A172 (cell line): ENCODE data around the gene TSSK2. TPM values are rescaled to one million over a fixed set of nuclear protein-coding genes. Genes with fewer than 3 reads are reported as not detected.

Source experiments
- DNase-seq: peaks from one replicate; pipeline ENCODE4 v3.0.0-alpha.2; 2015; ENCODE audit warnings: low spot score
- total RNA-seq: library from RNA; depleted of rRNA; stranded (reverse); fragments of >200 nt; shearing (Covaris generic); gene quantifications from 2 replicates; pipeline ENCODE4 v1.2.3, GENCODE V29; 2014

The TSSK2 gene
- total RNA-seq, 1 experiment from 2014 or later = not detected

DNA sequence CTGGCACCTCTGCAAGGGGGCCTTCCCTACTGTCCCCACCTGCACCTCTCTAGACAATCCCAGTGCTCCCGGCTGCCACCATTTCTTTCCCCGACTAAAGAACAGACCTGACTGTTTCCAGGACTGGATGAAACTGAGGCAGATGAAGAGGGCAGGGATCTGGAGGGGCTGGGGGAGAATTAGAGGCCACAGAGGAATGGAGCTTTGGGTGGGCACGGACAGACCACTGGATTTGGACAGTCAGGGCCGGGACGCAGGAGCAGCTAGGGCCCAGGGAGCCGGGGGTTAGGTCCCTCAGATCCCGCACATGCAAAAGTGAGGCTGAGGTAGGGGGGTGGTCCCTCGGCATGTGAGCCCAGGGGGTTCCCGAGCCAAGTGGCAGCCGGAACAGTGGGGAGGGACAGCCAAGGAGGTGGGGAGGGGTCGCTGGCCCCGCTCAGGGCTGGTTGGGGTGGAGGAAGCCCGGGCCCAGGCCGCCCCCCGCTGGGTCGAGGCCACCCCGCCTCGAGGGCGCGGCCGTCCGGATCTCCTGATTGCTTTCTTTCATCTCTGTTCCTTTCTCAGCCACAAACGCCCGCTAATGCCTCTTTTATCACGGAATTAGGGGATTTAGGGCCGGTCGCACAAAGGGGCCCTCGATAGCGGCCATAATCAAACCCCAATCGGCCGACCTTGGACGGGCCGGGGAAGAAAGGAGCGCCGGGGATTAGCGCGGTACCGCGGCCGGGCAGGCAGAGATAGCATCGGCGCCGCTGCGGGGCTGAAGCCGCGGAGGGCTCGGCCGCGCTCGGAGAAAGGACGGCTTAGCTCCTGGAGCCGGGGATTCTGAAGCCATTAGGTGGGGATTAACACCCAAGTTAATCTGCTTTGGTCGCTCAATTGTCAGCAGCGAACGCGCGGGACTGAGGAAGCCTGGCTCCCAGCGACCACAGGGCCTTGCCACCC lies 38.2 kb downstream of the TSSK2 start:
- no peak for DNase-seq

GRCh38 chr22:19169947-19170318 lies 38.8 kb downstream of the TSSK2 start:
- no peak for DNase-seq

DNA sequence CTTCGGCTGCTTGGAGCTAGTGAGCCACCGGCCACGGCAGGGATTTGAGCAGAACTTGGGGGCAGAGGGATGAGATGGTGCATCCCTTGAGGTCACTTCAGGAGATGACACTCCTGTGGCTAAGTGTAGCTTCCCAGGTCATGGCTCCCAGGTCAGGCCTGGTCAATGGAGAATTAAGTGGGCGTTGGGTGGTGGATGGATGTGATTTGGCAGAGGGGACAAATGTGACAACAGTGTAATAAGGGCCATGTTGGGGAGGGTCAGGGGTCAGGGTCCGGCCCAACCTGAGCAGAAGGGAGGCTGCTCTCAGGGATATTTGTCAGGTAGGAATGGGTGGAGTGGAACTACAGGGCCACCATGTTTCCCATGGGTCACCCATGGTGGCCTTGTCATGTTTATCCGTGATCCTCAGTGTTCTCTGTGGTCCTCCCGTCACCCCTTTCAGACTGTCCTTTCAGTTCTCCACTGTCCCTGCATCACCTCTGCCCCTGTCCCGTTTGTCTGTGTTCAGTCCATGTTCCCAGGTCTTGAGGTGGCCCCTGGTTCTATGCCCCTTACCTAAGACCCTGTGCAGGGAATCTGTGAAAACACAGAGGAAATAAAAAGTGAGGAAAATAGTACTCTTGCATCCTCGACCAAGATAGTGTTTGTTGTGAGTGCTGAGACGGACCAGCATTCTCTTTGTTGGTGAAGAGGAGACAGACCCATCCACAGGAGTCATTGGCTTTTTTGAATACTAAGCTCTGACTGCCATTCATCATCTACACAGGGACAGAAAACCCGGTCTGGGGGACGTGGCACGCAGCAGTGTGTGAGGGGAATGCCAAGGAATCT lies 41.3 kb downstream of the TSSK2 start:
- no peak for DNase-seq

- no peak for DNase-seq
Observed at GRCh38 chr22:19173047-19174035, 42.2 kb downstream of the TSSK2 start.

DNA sequence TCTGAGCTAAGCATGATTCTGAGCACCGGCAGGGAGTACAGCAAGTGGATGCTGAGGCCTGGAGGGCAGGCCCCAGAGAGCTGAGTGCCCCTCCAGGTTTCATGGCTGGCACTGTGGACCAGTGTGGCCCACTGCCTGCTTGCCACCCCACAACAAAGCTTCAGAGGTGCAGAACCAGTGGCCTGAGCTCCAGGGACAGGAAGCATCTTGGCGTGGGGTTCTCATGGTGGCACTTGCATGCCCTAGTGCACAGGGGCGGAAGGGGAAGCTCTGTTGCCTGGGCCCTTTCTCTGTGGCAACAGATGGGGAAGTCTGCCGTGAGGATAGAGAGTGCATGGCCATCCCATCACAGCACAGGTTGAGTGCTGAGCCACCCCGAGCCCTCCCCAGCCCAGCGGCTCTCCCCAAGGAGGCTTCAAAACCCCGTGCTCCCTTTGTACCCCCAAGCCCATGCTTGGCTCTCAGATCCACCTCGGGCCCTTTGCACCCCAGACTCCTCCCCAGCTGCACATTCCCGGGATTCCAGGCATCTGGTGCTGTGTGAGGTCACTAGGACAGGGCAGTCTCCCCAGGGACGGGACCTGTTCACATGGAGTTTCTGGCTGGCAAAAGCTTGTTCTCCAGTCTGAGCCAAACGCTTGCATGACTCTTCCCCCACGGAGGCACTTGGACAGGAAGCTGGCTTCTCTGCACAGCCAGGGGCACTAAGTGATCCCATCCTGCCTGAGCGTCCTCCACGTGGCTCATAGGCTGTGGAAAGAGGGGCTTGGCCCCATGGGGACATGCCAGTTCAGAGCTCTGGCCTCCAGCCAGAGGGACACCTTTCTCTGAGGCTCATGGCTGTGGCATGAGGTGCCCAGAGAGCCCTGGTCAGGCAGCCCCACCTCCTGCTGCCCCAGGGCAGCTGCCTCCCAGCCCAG lies 43.3 kb downstream of the TSSK2 start:
- DNase-seq = peak; percentile 55

- no peak for DNase-seq
Observed at GRCh38 chr22:19175026-19175601, 44.0 kb downstream of the TSSK2 start.

DNA sequence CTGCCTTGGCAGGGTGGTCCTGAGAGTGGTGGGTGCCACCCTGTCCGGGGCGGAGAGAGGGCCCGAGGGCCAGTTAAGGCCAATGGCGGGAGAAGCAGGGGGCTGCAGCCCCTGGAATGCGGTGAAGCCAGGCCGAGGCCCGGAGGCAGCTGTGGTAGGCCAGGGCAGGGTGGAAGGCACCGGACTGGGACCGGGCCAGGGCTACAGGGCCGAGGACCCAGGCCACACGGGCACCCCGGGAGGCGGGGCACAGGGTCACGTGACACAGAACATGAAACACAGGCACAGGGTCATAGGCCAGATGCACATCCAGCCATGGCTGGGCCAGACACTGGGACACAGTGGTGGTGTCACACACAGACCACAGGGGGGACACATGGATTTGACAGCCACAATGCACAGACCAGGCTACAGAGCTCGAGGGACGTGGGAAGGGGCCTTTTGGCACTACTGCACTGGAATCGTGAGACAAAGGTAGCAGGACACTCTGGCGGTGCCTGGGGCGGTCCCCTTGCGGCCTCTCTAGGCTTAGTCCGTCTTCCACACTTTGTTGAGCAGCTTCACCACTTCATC lies 44.6 kb downstream of the TSSK2 start:
- DNase-seq = no peak

- DNase-seq = no peak
Observed at GRCh38 chr22:19176175-19176643, 45.1 kb downstream of the TSSK2 start.

DNA sequence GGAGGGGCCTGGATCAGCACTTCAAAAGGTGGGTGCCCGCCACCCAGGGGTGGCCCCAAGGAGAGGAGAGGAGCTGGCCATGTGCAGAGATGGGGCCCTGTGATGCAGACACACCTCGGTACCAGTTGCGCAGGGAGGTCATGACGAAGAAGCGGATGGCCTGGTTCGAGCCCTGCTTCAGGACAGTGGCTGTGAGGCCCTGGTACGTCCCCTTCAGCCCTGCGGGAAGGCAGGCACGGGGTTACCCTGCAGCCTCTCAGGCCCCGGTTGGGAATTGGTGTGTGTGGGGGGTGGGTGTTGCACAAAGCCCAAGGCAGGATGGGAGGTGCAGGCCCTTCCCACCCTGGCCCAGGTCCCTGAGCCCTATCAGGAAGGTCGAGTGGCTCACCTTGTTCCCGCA lies 45.6 kb downstream of the TSSK2 start:
- DNase-seq = no peak

- DNase-seq = no peak
Observed at GRCh38 chr22:19177164-19178064, 46.3 kb downstream of the TSSK2 start.

- no peak for DNase-seq
Observed at GRCh38 chr22:19178065-19178656, 47.1 kb downstream of the TSSK2 start.

GRCh38 chr22:19178657-19179496 lies 47.8 kb downstream of the TSSK2 start, which contains the start of gene SLC25A1:
SLC25A1 (minus strand) TSS chr22:19178736; CDS start chr22:19178673, 63 bp downstream.
- peak; percentile 44 for DNase-seq

GRCh38 chr22:19179497-19180048 lies 48.5 kb downstream of the TSSK2 start:
- DNase-seq = peak; percentile 67

- no peak for DNase-seq
Observed at GRCh38 chr22:19180234-19180633, 49.1 kb downstream of the TSSK2 start.

DNA sequence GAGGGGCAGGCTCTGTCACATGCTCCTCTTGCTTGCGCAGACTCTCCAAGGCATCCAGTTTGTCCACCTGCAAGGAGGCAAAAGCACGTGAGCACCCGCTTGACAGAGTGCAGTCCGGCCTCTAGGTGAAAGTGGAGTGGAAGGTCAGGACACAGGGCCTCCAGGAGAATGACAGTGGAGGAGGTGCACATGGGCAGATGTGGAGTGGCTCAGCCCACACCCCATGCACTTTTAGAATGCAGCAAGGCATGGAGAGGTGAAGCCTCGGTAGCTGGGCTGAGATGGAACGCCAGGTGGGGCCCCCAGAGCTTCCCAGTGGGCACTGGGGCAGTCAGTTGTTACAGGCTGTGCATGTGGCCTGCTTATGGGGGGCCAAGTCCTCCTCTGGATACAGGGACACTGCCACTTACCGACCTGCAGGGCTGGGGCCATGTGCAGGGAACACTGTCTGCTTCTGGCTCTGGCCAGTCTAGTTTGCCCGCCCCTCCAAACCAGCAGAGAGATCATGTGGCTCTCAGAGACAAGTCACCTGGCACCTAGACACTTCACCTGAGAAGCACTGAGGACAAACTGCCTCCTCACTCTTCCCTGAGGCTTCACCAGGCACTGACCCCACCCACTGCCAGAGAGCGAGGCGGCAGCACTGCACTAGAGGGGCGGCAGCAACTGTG lies 49.8 kb downstream of the TSSK2 start:
- DNase-seq = no peak
